ENCODE measurements around the gene TRIM66.

TRIM66 gene

DNA sequence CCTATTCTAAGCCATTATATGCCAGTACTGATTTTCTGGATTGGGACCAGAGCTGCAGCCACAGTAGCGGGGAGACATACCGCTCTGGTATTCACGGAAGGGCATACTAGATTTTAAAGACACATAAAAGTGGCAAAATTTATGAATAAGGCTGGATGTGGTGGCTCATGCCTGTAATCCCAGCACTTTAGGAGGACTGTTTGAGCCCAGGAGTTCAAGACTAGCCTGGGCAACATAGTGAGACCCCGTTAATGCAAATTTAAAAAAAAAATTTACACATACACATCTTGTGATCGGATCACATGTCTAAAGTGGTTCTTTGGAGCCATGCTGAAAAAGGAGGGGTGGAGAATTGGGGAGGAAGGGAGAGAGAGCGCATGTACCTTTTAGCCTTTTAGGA lies 9.1 kb upstream of the TRIM66 start:
- Mint-ChIP-seq H3K4me3 (no peak overlapping the region), H3K9me3 (no peaks in the 10 kb centered on the region), H3K27me3 (ENCODE audit: low read depth) (no peaks in the 10 kb centered on the region), H3K27ac (no peak overlapping the region), H3K4me1 (ENCODE audit: low read depth) (peaks cover 31% of the 10 kb centered on the region), H3K36me3 (ENCODE audit: low read depth) (peaks cover 28% of the 10 kb centered on the region)

DNA sequence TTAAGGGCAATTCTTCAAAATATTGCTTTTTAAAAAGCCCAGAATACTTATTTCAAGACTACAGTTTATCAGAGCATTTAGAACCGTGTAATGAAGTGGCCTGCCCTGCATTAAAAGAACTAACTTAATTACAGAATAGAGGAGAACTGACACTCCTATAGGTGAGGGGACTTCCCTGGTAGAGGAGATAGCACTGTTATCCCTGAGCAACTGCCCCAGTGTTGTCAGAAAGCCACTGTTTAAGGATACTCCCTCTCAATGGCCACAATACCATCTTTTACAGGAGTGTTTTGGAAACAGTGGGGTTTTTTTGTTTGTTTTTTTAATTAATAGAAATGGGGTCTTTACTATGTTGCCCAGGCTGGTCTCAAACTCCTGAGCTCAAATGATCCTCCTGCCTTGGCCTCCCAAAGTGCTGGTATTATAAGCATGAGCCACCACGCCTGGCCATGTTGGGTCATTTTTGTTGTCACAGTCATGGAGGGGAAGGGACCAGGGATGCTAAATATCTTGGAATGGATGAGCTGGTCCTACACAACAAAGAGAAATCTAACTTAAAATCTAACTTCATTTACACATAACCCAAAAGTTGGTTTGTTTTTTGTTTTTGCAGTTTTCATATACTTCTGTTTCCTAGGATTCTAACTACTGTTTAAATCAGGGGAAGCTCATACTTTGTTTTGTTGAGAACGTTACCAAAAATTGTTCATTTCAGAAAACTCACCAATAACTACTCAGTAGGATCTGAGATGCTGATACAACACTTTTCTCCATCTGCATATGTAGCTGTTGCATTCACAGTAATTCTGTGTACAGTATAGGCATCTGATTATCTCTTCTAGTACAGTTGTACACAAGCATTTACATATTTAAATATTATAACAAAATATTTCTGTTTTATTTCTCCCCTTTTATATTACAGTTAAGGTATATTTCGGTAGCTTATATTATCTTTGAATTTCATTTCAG lies 8.2 kb upstream of the TRIM66 start:
- H3K4me1 Mint-ChIP-seq (ENCODE audit: low read depth), result peaks cover 33% of the 10 kb centered on the region
- H3K4me3 Mint-ChIP-seq, result peak overlapping the region; percentile 95
- no peaks in the 10 kb centered on the region for H3K27me3 Mint-ChIP-seq (ENCODE audit: low read depth)
- peaks cover 35% of the 10 kb centered on the region for H3K36me3 Mint-ChIP-seq (ENCODE audit: low read depth)
- H3K27ac Mint-ChIP-seq, result peak overlapping the region; percentile 96
- no peaks in the 10 kb centered on the region for H3K9me3 Mint-ChIP-seq

- Mint-ChIP-seq H3K4me1 (ENCODE audit: low read depth) (peaks cover 38% of the 10 kb centered on the region), H3K4me3 (peak overlapping the region; percentile 95), H3K36me3 (ENCODE audit: low read depth) (peaks cover 42% of the 10 kb centered on the region), H3K9me3 (no peaks in the 10 kb centered on the region), H3K27me3 (ENCODE audit: low read depth) (no peaks in the 10 kb centered on the region), H3K27ac (peak overlapping the region; percentile 96)
These were observed 7.3 kb upstream of the TRIM66 start for GRCh38 chr11:8689726-8690255.

DNA sequence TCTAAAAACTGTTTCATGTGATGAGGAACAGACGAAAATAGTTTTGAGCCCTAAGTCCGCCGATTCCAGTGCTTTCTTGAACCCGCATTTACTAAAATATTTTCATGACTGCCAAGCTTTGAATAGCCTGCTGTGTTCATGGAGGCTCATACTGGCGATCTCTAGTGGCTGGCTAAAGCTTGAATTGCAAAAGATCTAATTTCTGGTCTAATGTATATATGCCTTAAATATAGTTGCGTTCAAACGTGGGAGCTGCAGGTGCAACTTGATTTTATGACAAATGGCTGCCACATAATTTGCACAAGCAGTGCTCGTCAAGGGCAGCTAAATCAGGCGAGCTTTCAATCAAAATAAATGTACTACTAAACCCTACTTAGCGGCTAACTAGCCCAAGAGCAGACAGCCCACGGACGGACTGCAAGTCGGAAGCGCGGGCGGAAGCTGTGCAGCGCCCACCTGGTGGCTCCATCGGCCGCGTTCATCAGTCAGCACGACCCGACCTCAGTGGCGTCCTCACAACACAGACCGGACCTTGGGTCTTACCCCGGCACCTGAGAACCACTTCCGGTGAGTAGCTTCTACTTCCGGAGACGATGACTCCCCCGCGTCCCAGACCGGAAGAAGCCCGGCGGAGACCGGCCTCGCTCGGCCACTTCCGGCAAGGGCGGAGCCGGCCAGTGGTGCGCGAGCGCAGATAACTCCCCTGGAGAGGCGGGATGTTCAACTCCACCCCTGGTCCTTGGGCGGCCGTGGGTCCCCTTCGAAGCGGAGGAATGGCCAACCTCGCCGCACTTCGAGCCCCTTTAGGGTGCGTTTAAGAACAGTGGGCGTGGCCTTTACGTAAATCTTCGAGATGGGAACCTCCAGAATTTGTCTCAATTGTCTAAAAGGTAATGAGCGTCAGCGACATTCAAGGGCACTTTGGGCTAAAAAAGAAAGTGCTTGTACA lies 6.2 kb upstream of the TRIM66 start:
- peaks cover 44% of the 10 kb centered on the region for H3K4me1 Mint-ChIP-seq (ENCODE audit: low read depth)

DNA sequence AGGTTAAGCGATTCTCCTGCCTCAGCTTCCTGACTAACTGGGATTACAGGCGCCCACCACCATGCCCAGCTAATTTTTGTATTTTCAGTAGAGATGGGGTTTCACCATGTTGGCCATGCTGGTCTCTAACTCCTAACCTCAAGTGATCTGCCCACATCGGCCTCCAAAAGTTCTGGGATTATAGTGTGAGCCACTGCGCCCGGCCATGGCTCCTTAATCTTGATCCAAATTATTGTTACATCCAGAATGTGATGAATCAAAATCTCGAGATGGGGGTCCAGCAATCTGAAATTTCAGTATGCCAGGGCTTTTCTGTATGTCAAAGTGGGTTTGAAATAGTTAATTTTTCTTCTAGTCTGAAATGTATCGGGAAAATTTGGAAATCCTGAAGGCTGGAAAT lies 3.9 kb upstream of the TRIM66 start:
- Mint-ChIP-seq H3K4me1 (ENCODE audit: low read depth) (peaks cover 52% of the 10 kb centered on the region), H3K4me3 (no peak overlapping the region), H3K27ac (no peak overlapping the region), H3K27me3 (ENCODE audit: low read depth) (no peaks in the 10 kb centered on the region), H3K9me3 (no peaks in the 10 kb centered on the region), H3K36me3 (ENCODE audit: low read depth) (peaks cover 59% of the 10 kb centered on the region)

More for the DNA sequence above, 6.2 kb upstream of the TRIM66 start:
- Mint-ChIP-seq H3K27me3 (ENCODE audit: low read depth) (no peaks in the 10 kb centered on the region), H3K27ac (peak overlapping the region; percentile 96), H3K4me3 (peak overlapping the region; percentile 95), H3K36me3 (ENCODE audit: low read depth) (peaks cover 53% of the 10 kb centered on the region), H3K9me3 (no peaks in the 10 kb centered on the region)

DNA sequence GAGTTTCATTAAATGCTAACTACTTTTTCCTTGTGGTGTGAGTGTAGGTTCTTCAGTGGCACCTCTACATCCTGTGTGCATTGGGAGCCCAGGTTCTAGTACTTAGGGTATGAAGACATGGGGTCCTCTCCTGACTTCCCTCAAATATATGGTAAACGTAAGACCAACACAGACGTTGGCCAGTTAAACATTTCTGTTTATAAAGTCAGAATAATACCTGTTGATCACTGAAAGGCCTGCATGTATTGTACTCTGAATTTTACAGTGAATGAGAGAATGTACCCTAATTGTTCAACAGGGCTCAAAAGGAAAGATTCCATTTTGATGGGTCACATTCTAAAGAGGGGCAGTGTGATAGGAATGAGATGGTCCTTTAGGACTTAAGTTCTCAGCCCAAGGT lies 3.4 kb upstream of the TRIM66 start:
- no peaks in the 10 kb centered on the region for H3K9me3 Mint-ChIP-seq
- peaks cover 52% of the 10 kb centered on the region for H3K4me1 Mint-ChIP-seq (ENCODE audit: low read depth)
- H3K27ac Mint-ChIP-seq, result no peak overlapping the region
- no peaks in the 10 kb centered on the region for H3K27me3 Mint-ChIP-seq (ENCODE audit: low read depth)
- peak overlapping the region; percentile 92 for H3K4me3 Mint-ChIP-seq
- H3K36me3 Mint-ChIP-seq (ENCODE audit: low read depth), result peaks cover 58% of the 10 kb centered on the region

- Mint-ChIP-seq H3K27ac (peak overlapping the region; percentile 34), H3K27me3 (ENCODE audit: low read depth) (no peaks in the 10 kb centered on the region), H3K9me3 (no peaks in the 10 kb centered on the region), H3K4me3 (peak overlapping the region; percentile 92), H3K36me3 (ENCODE audit: low read depth) (peaks cover 63% of the 10 kb centered on the region), H3K4me1 (ENCODE audit: low read depth) (peaks cover 55% of the 10 kb centered on the region)
These were observed 2.8 kb upstream of the TRIM66 start for GRCh38 chr11:8685306-8685705.

DNA sequence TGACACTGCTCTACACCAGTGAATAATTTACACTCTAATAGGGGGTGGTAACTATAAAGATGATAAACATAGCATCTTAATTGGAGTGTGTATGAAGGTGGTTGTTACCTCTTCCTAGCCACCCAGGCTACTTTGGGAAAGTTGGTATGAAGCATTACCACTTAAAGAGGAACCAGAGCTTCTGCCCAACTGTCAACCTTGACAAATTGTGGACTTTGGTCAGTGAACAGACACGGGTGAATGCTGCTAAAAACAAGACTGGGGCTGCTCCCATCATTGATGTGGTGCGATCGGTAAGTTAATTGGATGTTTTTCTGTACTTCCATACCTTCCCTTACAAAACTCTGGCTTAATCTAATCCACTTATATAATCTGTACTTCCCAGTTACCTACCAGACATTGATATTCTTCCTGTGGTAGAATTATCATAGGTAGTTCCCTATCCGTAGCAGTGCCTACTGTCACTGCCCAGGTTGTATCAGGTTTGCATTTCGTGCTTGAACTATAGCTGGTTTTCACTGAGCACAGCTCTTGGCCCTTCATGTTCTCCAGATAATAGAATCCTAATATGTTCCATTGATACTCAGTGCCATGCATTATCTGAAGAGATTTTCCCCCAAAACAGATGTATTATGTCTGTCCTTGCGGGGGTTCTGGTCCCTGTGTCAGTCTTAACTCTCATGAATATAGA lies 2.3 kb upstream of the TRIM66 start:
- peaks cover 54% of the 10 kb centered on the region for H3K4me1 Mint-ChIP-seq (ENCODE audit: low read depth)
- no peaks in the 10 kb centered on the region for H3K9me3 Mint-ChIP-seq
- peak overlapping the region; percentile 92 for H3K4me3 Mint-ChIP-seq
- H3K36me3 Mint-ChIP-seq (ENCODE audit: low read depth), result peaks cover 59% of the 10 kb centered on the region
- H3K27me3 Mint-ChIP-seq (ENCODE audit: low read depth), result no peaks in the 10 kb centered on the region
- H3K27ac Mint-ChIP-seq, result peak overlapping the region; percentile 96

- Mint-ChIP-seq H3K27ac (peak overlapping the region; percentile 96), H3K36me3 (ENCODE audit: low read depth) (peaks cover 53% of the 10 kb centered on the region), H3K4me1 (ENCODE audit: low read depth) (peaks cover 42% of the 10 kb centered on the region), H3K27me3 (ENCODE audit: low read depth) (no peaks in the 10 kb centered on the region), H3K4me3 (peak overlapping the region; percentile 92), H3K9me3 (no peaks in the 10 kb centered on the region)
These were observed 796 bp upstream of the TRIM66 start for GRCh38 chr11:8683115-8683807.

- H3K27me3 Mint-ChIP-seq (ENCODE audit: low read depth), result no peaks in the 10 kb centered on the region
- peaks cover 36% of the 10 kb centered on the region for H3K4me1 Mint-ChIP-seq (ENCODE audit: low read depth)
- H3K27ac Mint-ChIP-seq, result peak overlapping the region; percentile 96
- peaks cover 47% of the 10 kb centered on the region for H3K36me3 Mint-ChIP-seq (ENCODE audit: low read depth)
- peak overlapping the region; percentile 92 for H3K4me3 Mint-ChIP-seq
- H3K9me3 Mint-ChIP-seq, result no peaks in the 10 kb centered on the region
These were observed 595 bp downstream of the TRIM66 start for GRCh38 chr11:8681837-8682302.

- Mint-ChIP-seq H3K36me3 (ENCODE audit: low read depth) (peaks cover 21% of the 10 kb centered on the region), H3K27me3 (ENCODE audit: low read depth) (no peaks in the 10 kb centered on the region), H3K4me1 (ENCODE audit: low read depth) (peaks cover 21% of the 10 kb centered on the region), H3K9me3 (no peaks in the 10 kb centered on the region), H3K4me3 (no peak overlapping the region), H3K27ac (no peak overlapping the region)
These were observed 3.5 kb downstream of the TRIM66 start for GRCh38 chr11:8679006-8679405.

DNA sequence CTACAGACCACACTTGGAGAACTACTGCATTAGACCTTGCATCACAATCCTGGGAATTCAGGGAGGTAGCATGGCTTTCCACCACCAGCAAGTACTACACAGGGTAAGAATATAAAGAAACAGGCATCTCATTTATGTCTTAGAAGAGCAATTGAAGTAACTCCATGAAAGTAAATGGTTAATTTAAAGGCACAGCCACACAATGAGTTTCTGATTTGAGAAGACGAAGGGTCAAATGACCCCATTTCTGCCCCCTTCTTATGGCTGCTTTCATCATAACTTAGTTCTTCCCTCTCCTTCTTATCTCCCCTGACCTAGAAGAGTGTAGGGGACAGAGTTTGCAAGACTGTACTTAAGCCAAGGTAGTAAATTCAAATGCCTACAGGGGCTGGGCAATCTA lies 6.0 kb downstream of the TRIM66 start:
- Mint-ChIP-seq H3K27ac (no peak overlapping the region), H3K4me1 (ENCODE audit: low read depth) (peaks cover 23% of the 10 kb centered on the region), H3K4me3 (no peak overlapping the region), H3K9me3 (no peaks in the 10 kb centered on the region), H3K27me3 (ENCODE audit: low read depth) (no peaks in the 10 kb centered on the region), H3K36me3 (ENCODE audit: low read depth) (peaks cover 15% of the 10 kb centered on the region)

DNA sequence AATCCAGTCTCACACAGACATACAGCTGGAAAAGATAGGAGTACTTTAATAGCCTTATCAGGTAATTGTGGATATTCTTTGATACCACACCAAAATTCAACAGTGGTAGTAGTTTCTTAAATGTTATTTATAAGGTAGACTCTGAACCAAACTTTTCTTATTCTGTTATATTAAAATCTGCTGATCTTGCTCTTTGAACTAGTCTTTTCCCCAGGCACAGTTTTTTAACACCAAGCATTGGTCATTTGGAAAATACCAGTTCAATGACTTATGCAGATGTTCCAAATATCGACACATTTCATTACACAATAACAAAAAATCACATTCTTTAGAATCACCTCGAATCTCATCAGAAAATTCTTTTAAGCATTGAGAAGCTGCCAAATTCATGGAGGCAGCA lies 7.6 kb downstream of the TRIM66 start:
- peaks cover 13% of the 10 kb centered on the region for H3K4me1 Mint-ChIP-seq (ENCODE audit: low read depth)
- H3K36me3 Mint-ChIP-seq (ENCODE audit: low read depth), result peaks cover 9% of the 10 kb centered on the region
- H3K27ac Mint-ChIP-seq, result no peak overlapping the region
- H3K4me3 Mint-ChIP-seq, result no peak overlapping the region
- H3K9me3 Mint-ChIP-seq, result no peaks in the 10 kb centered on the region
- no peaks in the 10 kb centered on the region for H3K27me3 Mint-ChIP-seq (ENCODE audit: low read depth)

Data from T-helper 1 cell treated with Interleukin-12 subunit alpha and Interleukin-12 subunit beta and Interleukin-4 antibody, amounts not matched to agents 30 μg/mL and 1 μg/mL, for 36 hours (primary cell).